Nephron (organoid): ENCODE measurements around the gene SLC9A3.
"Not testable (repeated sequence)": the region's sequence is repeated elsewhere in the genome, so short reads cannot be mapped to it uniquely, and the experiment has no call there.

Experiments
- H3K27ac Mint-ChIP-seq, 3 experiments: 2 replicates each; pipeline ENCODE4 v1.8.0; 2020; ENCODE audit warnings: mixed read lengths in 3 of 3, mild to moderate bottlenecking in 2 of 3, moderate library complexity in 1 of 3
- H3K27me3 Mint-ChIP-seq: 2 replicates; pipeline ENCODE4 v1.8.0; 2021; ENCODE audit warnings: low read depth, mild to moderate bottlenecking, moderate library complexity, mixed read lengths
- H3K36me3 Mint-ChIP-seq: 2 replicates; pipeline ENCODE4 v1.8.0; 2020; ENCODE audit warnings: low read depth, mixed read lengths
- H3K4me1 Mint-ChIP-seq: 2 replicates; pipeline ENCODE4 v1.8.0; 2020; ENCODE audit warnings: mixed read lengths
- H3K4me3 Mint-ChIP-seq, 3 experiments: 2 replicates each; pipeline ENCODE4 v1.8.0; 2020; ENCODE audit warnings: mild to moderate bottlenecking in 3 of 3, mixed read lengths in 3 of 3, moderate library complexity in 2 of 3
- H3K9me3 Mint-ChIP-seq: 2 replicates; pipeline ENCODE4 v1.8.0; 2020; ENCODE audit warnings: mixed read lengths
- CTCF ChIP-seq, 3 experiments: fragments of 200-600 bp; sonication (generic); IDR thresholded peaks; one replicate each; pipeline ENCODE4 v1.5.0; 2021; ENCODE audit warnings: antibody characterized with exemption in 3 of 3; ENCODE audit not compliant: unreplicated experiment in 3 of 3

SLC9A3 gene

GRCh38 chr5:558871-559503, 34.7 kb upstream of the SLC9A3 start:
- no peak for TF ChIP-seq CTCF (IDR thresholded peaks at IDR 0.05; ENCODE audit: unreplicated experiment in 3 of 3)
- H3K27ac Mint-ChIP-seq: no peak overlapping the region
- H3K36me3 Mint-ChIP-seq: peaks cover 5% of the 10 kb centered on the region
- H3K9me3 Mint-ChIP-seq: peaks cover 18% of the 10 kb centered on the region
- H3K4me3 Mint-ChIP-seq: no peak overlapping the region
- no peaks in the 10 kb centered on the region for H3K4me1 Mint-ChIP-seq
- H3K27me3 Mint-ChIP-seq: peaks cover 15% of the 10 kb centered on the region

- TF ChIP-seq CTCF (IDR thresholded peaks at IDR 0.05; ENCODE audit: unreplicated experiment in 3 of 3): no peak
- peaks cover 5% of the 10 kb centered on the region for H3K36me3 Mint-ChIP-seq
- no peak overlapping the region for H3K4me3 Mint-ChIP-seq
- H3K27me3 Mint-ChIP-seq: peaks cover 20% of the 10 kb centered on the region
- peaks cover 18% of the 10 kb centered on the region for H3K9me3 Mint-ChIP-seq
- H3K4me1 Mint-ChIP-seq: no peaks in the 10 kb centered on the region
- no peak overlapping the region for H3K27ac Mint-ChIP-seq
Observed at GRCh38 chr5:558326-558725, 34.1 kb upstream of the SLC9A3 start.

GRCh38 chr5:557917-558316, 33.7 kb upstream of the SLC9A3 start:
- H3K36me3 Mint-ChIP-seq, H3K4me1 Mint-ChIP-seq, H3K27ac Mint-ChIP-seq, H3K4me3 Mint-ChIP-seq: not testable (repeated sequence)
- Mint-ChIP-seq H3K9me3 (peaks cover 18% of the 10 kb centered on the region), H3K27me3 (peaks cover 20% of the 10 kb centered on the region)

GRCh38 chr5:556909-557441, 32.7 kb upstream of the SLC9A3 start:
- Mint-ChIP-seq H3K4me1 (no peaks in the 10 kb centered on the region), H3K27me3 (peaks cover 20% of the 10 kb centered on the region), H3K36me3 (peaks cover 5% of the 10 kb centered on the region), H3K9me3 (peaks cover 18% of the 10 kb centered on the region), H3K4me3 (no peak overlapping the region), H3K27ac (no peak overlapping the region)
- no peak for TF ChIP-seq CTCF (IDR thresholded peaks at IDR 0.05; ENCODE audit: unreplicated experiment in 3 of 3)

GRCh38 chr5:555058-555623, 30.9 kb upstream of the SLC9A3 start:
- no peak for TF ChIP-seq CTCF (IDR thresholded peaks at IDR 0.05; ENCODE audit: unreplicated experiment in 3 of 3)
- Mint-ChIP-seq H3K9me3 (peaks cover 22% of the 10 kb centered on the region), H3K27ac (no peak overlapping the region), H3K4me3 (no peak overlapping the region), H3K36me3 (peaks cover 5% of the 10 kb centered on the region), H3K4me1 (no peaks in the 10 kb centered on the region), H3K27me3 (peaks cover 22% of the 10 kb centered on the region)

- Mint-ChIP-seq H3K36me3 (peaks cover 5% of the 10 kb centered on the region), H3K4me1 (no peaks in the 10 kb centered on the region), H3K27me3 (peaks cover 26% of the 10 kb centered on the region), H3K27ac (no peak overlapping the region), H3K9me3 (peaks cover 24% of the 10 kb centered on the region), H3K4me3 (no peak overlapping the region)
- TF ChIP-seq CTCF (IDR thresholded peaks at IDR 0.05; ENCODE audit: unreplicated experiment in 3 of 3): no peak
Observed at GRCh38 chr5:554284-554988, 30.2 kb upstream of the SLC9A3 start.
